Immature natural killer cell (primary cell): ENCODE data around the gene SLC6A1. TPM values are rescaled to one million over a fixed set of nuclear protein-coding genes. Genes with fewer than 3 reads are reported as not detected.
A peak's percentile ranks its signal among the peaks of the same experiment; 100 is the strongest.

Experiments used
- DNase-seq, 3 donors: peaks; one replicate each; pipeline ENCODE4 v3.0.0; 2022; ENCODE audit warnings: mixed read lengths in 1 of 3
- H3K27ac Mint-ChIP-seq, 6 donors: one replicate each; pipeline ENCODE4 v1.8.0; 2020; ENCODE audit warnings: mixed read lengths in 6 of 6, mild to moderate bottlenecking in 5 of 6, inconsistent platforms in 4 of 6, moderate library complexity in 3 of 6
- H3K27me3 Mint-ChIP-seq, 3 donors: one replicate each; pipeline ENCODE4 v1.8.0; 2020 to 2021; ENCODE audit warnings: low read depth in 3 of 3, mild to moderate bottlenecking in 3 of 3, mixed read lengths in 3 of 3, moderate library complexity in 3 of 3, inconsistent platforms in 1 of 3
- H3K36me3 Mint-ChIP-seq, 3 donors: one replicate each; pipeline ENCODE4 v1.8.0; 2020; ENCODE audit warnings: mixed read lengths in 3 of 3, inconsistent platforms in 2 of 3, mild to moderate bottlenecking in 2 of 3
- H3K4me1 Mint-ChIP-seq, 2 donors: one replicate each; pipeline ENCODE4 v1.8.0; 2020; ENCODE audit warnings: inconsistent platforms in 2 of 2, mild to moderate bottlenecking in 2 of 2, mixed read lengths in 2 of 2, moderate library complexity in 1 of 2
- H3K4me3 Mint-ChIP-seq, 5 donors: one replicate each; pipeline ENCODE4 v1.8.0; 2020; ENCODE audit warnings: mild to moderate bottlenecking in 5 of 5, mixed read lengths in 5 of 5, inconsistent platforms in 3 of 5, moderate library complexity in 3 of 5
- H3K9me3 Mint-ChIP-seq, 6 donors: one replicate each; pipeline ENCODE4 v1.8.0; 2020; ENCODE audit warnings: mild to moderate bottlenecking in 6 of 6, mixed read lengths in 6 of 6, inconsistent platforms in 4 of 6, moderate library complexity in 3 of 6
- polyA plus RNA-seq, 3 donors: library from polyadenylated mRNA; unstranded; fragments of 300-500 nt; fragmentation: Illumina TruSeq; gene quantifications; one replicate each; pipeline ENCODE4 v1.2.3, GENCODE V29; 2021

Gene SLC6A1
- polyA plus RNA-seq, 3 donors from 2014 or later, result not detected

DNA sequence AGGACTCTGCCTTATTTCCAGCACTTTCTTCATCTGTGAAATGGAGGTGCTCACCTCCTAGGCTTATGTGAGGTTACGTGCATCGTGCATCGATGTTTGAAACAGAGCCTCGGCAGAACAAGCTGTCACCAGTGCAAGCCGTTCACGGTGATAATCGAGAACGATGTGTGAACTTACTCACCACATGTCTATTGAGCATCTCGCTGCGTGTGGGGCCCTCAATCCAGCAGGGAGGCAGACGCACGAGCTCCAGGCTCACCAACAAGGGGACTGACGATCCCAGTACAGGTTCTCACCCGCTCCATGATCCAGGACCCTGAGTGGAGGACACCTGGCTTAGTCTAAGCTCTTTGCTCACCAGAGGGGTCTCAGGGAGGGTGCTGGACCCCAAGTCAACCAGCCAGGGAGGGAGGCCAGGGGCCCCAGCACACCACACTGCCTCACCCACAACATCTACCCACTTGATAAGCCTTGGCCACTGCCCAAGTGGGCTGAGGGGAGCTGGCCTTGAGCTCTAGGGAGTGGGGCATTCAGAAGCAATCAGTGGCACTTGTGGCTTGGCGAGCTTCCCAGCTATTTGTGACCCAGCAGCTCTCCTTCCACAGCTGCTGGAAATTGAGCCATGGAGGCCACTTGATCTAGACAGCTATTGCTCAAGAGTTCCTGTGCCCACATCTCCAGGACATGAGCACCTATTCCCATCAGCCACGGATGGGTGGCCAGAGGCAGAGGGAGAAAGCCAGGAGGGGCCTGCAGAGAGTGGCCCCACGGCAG, 34.4 kb upstream of the SLC6A1 start:
- H3K9me3 Mint-ChIP-seq, result no peaks in the 10 kb centered on the region
- no peaks in the 10 kb centered on the region for H3K36me3 Mint-ChIP-seq
- H3K27me3 Mint-ChIP-seq, result peaks cover 0 to 3% (median 0%) of the 10 kb centered on the region in 3 donors
- no peak overlapping the region for H3K4me3 Mint-ChIP-seq
- H3K27ac Mint-ChIP-seq, result no peak overlapping the region
- no peaks in the 10 kb centered on the region for H3K4me1 Mint-ChIP-seq
- DNase-seq, result no peak

DNA sequence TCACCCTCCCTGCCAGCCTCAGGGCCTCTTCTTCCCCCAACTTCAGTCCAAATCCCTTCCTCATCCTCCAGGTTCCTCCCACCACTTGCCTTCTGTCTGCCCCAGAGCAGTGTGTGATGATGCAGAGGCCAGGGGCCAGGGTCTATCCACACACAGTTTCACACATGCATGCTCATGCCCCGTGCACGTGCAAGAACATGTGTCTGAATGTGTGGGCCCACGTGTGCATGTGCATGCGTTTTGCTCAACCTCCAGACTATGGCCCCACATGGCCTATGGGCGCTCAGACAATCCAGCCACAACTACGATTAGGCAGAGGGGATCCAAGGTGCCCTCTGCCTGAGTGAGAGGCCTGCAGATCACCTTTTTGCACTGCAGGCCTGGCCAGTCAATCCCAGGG, 32.3 kb upstream of the SLC6A1 start:
- H3K27me3 Mint-ChIP-seq, result peaks cover 0 to 3% (median 0%) of the 10 kb centered on the region in 3 donors
- H3K4me1 Mint-ChIP-seq, result no peaks in the 10 kb centered on the region
- no peaks in the 10 kb centered on the region for H3K36me3 Mint-ChIP-seq
- no peaks in the 10 kb centered on the region for H3K9me3 Mint-ChIP-seq
- no peak overlapping the region for H3K27ac Mint-ChIP-seq
- DNase-seq, result no peak
- no peak overlapping the region for H3K4me3 Mint-ChIP-seq

- no peak for DNase-seq
- Mint-ChIP-seq H3K9me3 (no peaks in the 10 kb centered on the region), H3K36me3 (no peaks in the 10 kb centered on the region), H3K4me1 (no peaks in the 10 kb centered on the region), H3K27ac (no peak overlapping the region), H3K4me3 (no peak overlapping the region), H3K27me3 (peaks cover 0 to 8% (median 0%) of the 10 kb centered on the region in 3 donors)
Measured at GRCh38 chr3:10961921-10962320, 30.6 kb upstream of the SLC6A1 start.

DNA sequence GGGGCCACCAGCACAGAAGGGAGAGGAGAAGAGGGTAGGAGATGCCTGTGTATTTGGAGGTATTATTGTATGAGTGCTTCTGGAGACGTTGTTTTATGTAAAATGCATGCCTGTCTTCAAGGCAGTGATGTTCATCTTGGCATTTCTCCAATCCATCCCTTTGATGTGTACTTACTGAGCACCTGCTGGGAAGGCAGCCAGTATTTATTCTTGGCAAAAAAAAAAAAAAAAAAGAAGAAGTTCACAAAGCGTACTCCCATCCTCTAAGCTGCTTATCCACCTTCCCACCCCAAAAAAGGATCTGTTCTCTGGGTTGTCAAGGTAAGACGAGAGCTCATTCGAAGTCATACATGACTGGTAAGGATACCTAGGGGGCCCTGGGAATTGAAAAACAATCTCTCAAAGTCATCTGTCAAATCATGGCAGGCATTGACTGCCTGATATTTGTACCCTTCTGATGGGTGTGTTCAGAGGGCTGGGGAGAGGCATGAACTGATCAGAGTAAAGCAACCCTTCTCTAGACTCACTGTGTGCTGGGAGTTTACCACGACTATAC, 30.0 kb upstream of the SLC6A1 start:
- Mint-ChIP-seq H3K36me3 (no peaks in the 10 kb centered on the region), H3K9me3 (no peaks in the 10 kb centered on the region), H3K27me3 (peaks cover 0 to 8% (median 1%) of the 10 kb centered on the region in 3 donors), H3K27ac (no peak overlapping the region), H3K4me3 (no peak overlapping the region), H3K4me1 (no peaks in the 10 kb centered on the region)
- DNase-seq, result no peak

DNA sequence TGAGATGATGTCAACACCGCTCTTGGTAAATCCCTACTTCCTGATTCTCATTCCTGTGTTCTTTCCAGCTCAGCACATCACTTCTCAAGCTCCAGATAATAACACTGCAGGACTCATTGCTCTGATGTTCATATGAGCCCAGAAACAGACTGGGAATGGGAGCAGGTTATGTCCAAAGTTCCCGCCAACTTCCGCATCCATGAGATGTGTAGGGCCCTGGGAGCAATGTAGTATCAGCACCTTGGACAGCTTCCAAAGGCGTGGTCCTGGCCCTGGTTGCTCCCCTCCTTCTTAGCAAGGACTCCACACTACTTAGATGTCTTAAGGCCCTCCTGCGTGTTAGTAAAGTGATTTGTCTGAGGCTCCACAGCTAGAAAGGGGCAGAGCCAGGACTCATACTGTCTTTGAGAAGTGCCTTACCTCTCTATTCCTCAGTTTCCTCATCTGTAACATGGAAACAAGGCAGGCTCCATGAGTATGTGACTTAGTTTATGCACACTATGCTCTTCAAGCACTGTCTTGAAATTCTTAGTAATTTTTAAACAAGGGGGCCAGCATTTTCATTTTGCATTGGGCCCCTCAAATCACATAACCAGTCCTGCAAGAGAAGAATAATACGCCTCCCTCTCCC, 27.9 kb upstream of the SLC6A1 start:
- no peak overlapping the region for H3K4me3 Mint-ChIP-seq
- H3K27ac Mint-ChIP-seq, result no peak overlapping the region
- peaks cover 2 to 8% (median 3%) of the 10 kb centered on the region in 3 donors for H3K27me3 Mint-ChIP-seq
- no peaks in the 10 kb centered on the region for H3K36me3 Mint-ChIP-seq
- no peak for DNase-seq
- H3K4me1 Mint-ChIP-seq, result no peaks in the 10 kb centered on the region
- no peaks in the 10 kb centered on the region for H3K9me3 Mint-ChIP-seq

- H3K4me1 Mint-ChIP-seq, result no peaks in the 10 kb centered on the region
- no peak for DNase-seq
- no peaks in the 10 kb centered on the region for H3K36me3 Mint-ChIP-seq
- H3K4me3 Mint-ChIP-seq, result no peak overlapping the region
- no peaks in the 10 kb centered on the region for H3K9me3 Mint-ChIP-seq
- no peak overlapping the region for H3K27ac Mint-ChIP-seq
- peaks cover 3 to 23% (median 5%) of the 10 kb centered on the region in 3 donors for H3K27me3 Mint-ChIP-seq
Measured at GRCh38 chr3:10968401-10968800, 24.1 kb upstream of the SLC6A1 start.

DNA sequence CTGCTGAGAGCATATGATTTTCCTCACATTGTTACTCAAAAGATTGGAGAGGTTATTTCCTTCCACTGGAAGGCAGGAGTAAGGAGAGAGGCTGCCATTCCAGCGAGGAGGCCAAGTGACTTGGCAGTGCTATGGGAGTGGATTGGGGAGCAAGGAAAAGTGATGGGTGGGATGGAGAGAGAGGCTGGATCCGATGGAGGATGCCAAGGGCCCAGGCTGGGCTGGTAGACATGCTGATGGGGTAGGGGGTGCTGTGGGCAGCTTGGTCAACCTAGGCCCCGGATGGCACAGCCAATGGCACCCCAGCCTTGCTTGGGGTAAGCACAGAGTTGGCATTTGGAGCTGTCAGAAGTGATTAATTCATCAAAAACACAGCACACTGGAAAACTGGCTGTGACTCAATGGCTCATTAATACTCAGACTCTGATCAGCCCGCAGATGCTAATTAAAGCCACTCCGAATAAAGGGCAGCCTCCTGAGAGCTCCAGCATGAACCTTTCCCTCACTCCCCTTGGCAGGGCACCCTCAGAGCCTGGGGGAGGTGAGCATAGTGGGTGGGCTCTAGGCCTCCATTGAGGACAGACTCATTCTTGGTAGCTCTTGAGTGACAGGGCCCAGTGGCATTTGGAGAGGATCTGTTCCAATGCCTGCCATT, 22.1 kb upstream of the SLC6A1 start:
- no peak overlapping the region for H3K4me3 Mint-ChIP-seq
- DNase-seq, result no peak
- peaks cover 3 to 21% (median 5%) of the 10 kb centered on the region in 3 donors for H3K27me3 Mint-ChIP-seq
- H3K36me3 Mint-ChIP-seq, result no peaks in the 10 kb centered on the region
- no peaks in the 10 kb centered on the region for H3K4me1 Mint-ChIP-seq
- H3K27ac Mint-ChIP-seq, result no peak overlapping the region
- no peaks in the 10 kb centered on the region for H3K9me3 Mint-ChIP-seq

DNA sequence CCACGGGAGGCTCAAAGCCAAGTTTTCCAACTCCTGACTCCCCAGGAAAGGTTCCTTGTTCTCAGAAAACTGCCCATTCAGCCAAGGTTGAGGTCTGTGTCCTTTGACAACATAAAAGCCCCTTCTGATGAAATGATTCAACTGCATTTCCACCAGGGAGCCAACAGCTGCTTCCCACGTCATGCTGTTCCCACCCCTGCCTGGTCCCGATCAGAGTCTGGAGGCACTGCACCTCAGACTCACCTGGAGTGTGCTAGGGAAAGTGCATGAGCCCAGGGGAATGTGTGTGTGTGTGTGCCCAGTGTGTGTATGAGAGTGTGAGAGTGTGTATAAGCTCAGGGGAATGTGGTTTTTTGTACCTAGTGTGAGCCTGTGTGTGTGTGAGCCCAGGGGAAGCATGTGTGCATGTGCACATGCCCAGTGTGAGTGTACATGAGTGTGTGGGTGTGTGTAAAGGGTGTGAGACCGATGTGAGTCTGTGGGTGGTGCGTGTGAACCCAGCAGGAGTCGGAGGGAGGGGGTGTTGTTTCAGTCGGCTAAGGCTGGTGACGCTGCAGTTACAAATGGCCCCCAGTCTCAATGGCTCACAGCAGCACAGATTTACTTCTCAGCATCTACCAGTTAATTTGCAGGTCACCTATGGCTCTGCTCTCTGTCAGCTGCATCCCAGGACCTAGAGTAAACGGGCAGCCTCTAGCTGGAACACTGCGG, 20.3 kb upstream of the SLC6A1 start:
- Mint-ChIP-seq H3K36me3 (no peaks in the 10 kb centered on the region), H3K4me1 (no peaks in the 10 kb centered on the region), H3K27me3 (peaks cover 4 to 21% (median 5%) of the 10 kb centered on the region in 3 donors), H3K4me3 (no peak overlapping the region), H3K9me3 (no peaks in the 10 kb centered on the region), H3K27ac (no peak overlapping the region)
- no peak for DNase-seq

DNA sequence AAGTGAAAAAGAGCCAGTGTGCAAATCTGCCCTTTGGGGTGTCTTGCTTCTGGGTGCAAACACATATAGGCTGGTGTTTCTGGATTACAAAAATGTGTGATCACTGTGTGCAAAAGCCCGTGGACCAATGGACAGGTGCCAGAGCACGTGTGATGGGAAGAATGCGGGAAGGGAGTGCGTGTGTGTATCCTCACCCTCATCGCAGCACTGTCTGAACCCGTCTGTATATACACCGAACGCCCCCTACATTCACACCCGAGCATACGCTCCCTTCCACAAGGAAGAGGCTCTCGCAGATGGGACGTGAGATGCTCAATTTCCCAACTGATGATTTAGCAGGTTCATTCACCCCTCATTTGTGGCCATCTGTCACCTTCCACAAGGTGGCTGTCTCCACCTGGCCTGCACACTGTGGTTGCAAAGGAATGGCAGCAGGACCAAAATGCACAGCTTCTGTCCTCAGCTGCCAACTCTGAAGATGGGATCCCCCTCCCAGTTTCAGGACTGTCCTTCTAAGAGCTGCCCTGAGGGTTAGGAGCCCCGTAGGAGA, 19.4 kb upstream of the SLC6A1 start:
- no peak for DNase-seq

GRCh38 chr3:10974131-10974530, 18.4 kb upstream of the SLC6A1 start:
- Mint-ChIP-seq H3K4me1 (no peaks in the 10 kb centered on the region), H3K27me3 (peaks cover 3 to 21% (median 5%) of the 10 kb centered on the region in 3 donors), H3K27ac (peak overlapping the region in 1 of 6 donors; percentile 24), H3K9me3 (no peaks in the 10 kb centered on the region), H3K4me3 (no peak overlapping the region), H3K36me3 (no peaks in the 10 kb centered on the region)
- DNase-seq, result no peak

More for the DNA sequence above, 19.4 kb upstream of the SLC6A1 start:
- Mint-ChIP-seq H3K4me1 (no peaks in the 10 kb centered on the region), H3K4me3 (no peak overlapping the region), H3K9me3 (no peaks in the 10 kb centered on the region), H3K27ac (no peak overlapping the region), H3K36me3 (no peaks in the 10 kb centered on the region), H3K27me3 (peaks cover 3 to 21% (median 5%) of the 10 kb centered on the region in 3 donors)

DNA sequence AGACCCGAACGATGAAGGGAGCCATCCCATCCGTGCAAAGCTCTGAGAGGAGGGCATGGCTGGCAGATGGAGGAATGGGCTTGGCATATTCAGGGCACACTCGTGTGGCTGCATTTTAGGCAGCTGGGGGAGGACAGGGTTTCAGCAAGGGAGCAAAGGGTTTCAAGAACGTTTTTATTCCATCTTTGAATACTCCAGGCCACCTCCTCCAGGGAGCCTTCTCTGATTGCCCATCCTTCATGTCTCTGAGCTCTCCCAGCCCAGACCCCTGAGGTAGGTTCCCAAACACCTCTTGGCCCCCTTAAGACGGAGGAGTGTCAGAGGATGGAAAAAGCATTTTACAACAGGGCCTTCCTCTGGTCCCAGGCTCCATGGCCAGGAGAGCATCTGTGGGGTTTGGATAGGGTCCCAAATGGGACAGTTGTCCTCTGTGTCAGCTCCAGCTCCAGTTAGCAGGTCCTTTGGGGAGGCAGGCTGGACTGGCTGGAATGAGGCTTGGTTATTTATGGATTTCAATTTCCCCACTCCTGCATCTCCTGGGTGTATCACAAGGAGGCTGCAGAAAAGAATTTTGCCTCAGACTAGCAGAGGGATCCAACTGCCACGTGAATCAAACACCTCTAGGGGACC, 17.7 kb upstream of the SLC6A1 start:
- H3K27ac Mint-ChIP-seq, result no peak overlapping the region
- H3K4me3 Mint-ChIP-seq, result no peak overlapping the region
- peaks cover 2 to 21% (median 3%) of the 10 kb centered on the region in 3 donors for H3K27me3 Mint-ChIP-seq
- no peak for DNase-seq
- no peaks in the 10 kb centered on the region for H3K36me3 Mint-ChIP-seq
- no peaks in the 10 kb centered on the region for H3K4me1 Mint-ChIP-seq
- H3K9me3 Mint-ChIP-seq, result no peaks in the 10 kb centered on the region

- H3K36me3 Mint-ChIP-seq, result no peaks in the 10 kb centered on the region
- H3K27ac Mint-ChIP-seq, result no peak overlapping the region
- DNase-seq, result no peak
- H3K4me1 Mint-ChIP-seq, result no peaks in the 10 kb centered on the region
- H3K9me3 Mint-ChIP-seq, result no peaks in the 10 kb centered on the region
- peaks cover 2 to 17% (median 3%) of the 10 kb centered on the region in 3 donors for H3K27me3 Mint-ChIP-seq
- no peak overlapping the region for H3K4me3 Mint-ChIP-seq
Measured at GRCh38 chr3:10975695-10976234, 16.8 kb upstream of the SLC6A1 start.

GRCh38 chr3:10976770-10977169, 15.8 kb upstream of the SLC6A1 start:
- Mint-ChIP-seq H3K4me3 (no peak overlapping the region), H3K4me1 (no peaks in the 10 kb centered on the region), H3K9me3 (no peaks in the 10 kb centered on the region), H3K36me3 (no peaks in the 10 kb centered on the region), H3K27me3 (peaks cover 3 to 13% (median 3%) of the 10 kb centered on the region in 3 donors), H3K27ac (no peak overlapping the region)
- no peak for DNase-seq
